H1 (cell line): Measurements from ENCODE around the gene NOXO1. TPM values are rescaled to one million over a fixed set of nuclear protein-coding genes. Genes with fewer than 3 reads are reported as not detected.

Experiments
- CHD7 ChIP-seq: fragments of 300-600 bp; sonication (generic); IDR thresholded peaks from 2 replicates; pipeline ENCODE4 v1.7.1; 2012; ENCODE audit warnings: low read length, moderate library complexity, mild to moderate bottlenecking, inconsistent platforms; ENCODE audit not compliant: insufficient replicate concordance
- CTCF ChIP-seq, 3 experiments: IDR thresholded peaks; 1 replicate in 2 of 3; 2 replicates in 1 of 3; pipeline versions ENCODE4 v1.5.1 to v1.6.1; 2011; ENCODE audit warnings: low read length in 3 of 3, mild to moderate bottlenecking in 3 of 3, inconsistent platforms in 2 of 3, low read depth in 1 of 3, moderate library complexity in 1 of 3; ENCODE audit not compliant: insufficient read depth in 1 of 3; ENCODE audit errors: control extremely low read depth in 1 of 3
- HDAC2 ChIP-seq, 2 experiments: fragments of 300-600 bp in 1 of 2; sonication (generic) in 1 of 2; IDR thresholded peaks; 2 replicates each; pipeline ENCODE4 v1.6.1; 2011 to 2012; ENCODE audit warnings: low read depth in 2 of 2, low read length in 2 of 2, mild to moderate bottlenecking in 2 of 2, moderate library complexity in 2 of 2, borderline replicate concordance in 1 of 2, inconsistent platforms in 1 of 2
- KDM4A ChIP-seq: IDR thresholded peaks from one replicate; pipeline ENCODE4 v1.7.1; 2012; ENCODE audit warnings: low read depth, mild to moderate bottlenecking, moderate library complexity, low read length, inconsistent platforms; ENCODE audit not compliant: severe bottlenecking
- TAF1 ChIP-seq: IDR thresholded peaks from 2 replicates; pipeline ENCODE4 v1.6.1; 2011; ENCODE audit warnings: mild to moderate bottlenecking, low read depth, low read length
- TEAD4 ChIP-seq: IDR thresholded peaks from 2 replicates; pipeline ENCODE4 v1.6.1; 2012; ENCODE audit warnings: low read depth, low read length, inconsistent platforms, mixed read lengths
- polyA plus RNA-seq, 7 experiments: library from polyadenylated mRNA; depleted of rRNA in 3 of 7; stranded (reverse) in 5 of 7; unstranded in 2 of 7; fragments of >200 nt in 5 of 7; fragments of 200-250 nt in 2 of 7; gene quantifications; 1 replicate in 5 of 7; 2 replicates in 1 of 7; 4 replicates in 1 of 7; pipeline versions ENCODE4 v1.2.1 to v1.2.3, GENCODE V29; 2011 to 2013; ENCODE audit warnings: missing spikeins in 2 of 7, mixed read lengths in 2 of 7
- total RNA-seq: library from RNA; stranded (reverse); fragmentation: NEBNext Ultra II Directional; extraction: Animal tissue kit (Norgen Biotek cat#: 25700); gene quantifications from 2 replicates; pipeline ENCODE4 v1.2.1, GENCODE V29; 2021

Gene NOXO1
- total and polyA plus RNA-seq, 2 of the 8 experiments (the other 6 are each of a cell fraction or from before 2014, with no cell fraction given) = 1.3 to 2.5 TPM

- peak; percentile 4; the same call in 1 of the 2 replicates for TF ChIP-seq TEAD4
- TF ChIP-seq CHD7 = no peak
- 0 out of 4 replicates have a peak, but pooled peaks of 1 of the 2 experiments have one; percentile 25 for TF ChIP-seq HDAC2 (IDR thresholded peaks at IDR 0.05; ENCODE audit: borderline replicate concordance in 1 of 2, low read depth in 2 of 2, low read length in 2 of 2)
- peak; percentile 29 for TF ChIP-seq KDM4A
- peak; percentile 26; the same call in 1 of the 2 replicates for TF ChIP-seq TAF1
- TF ChIP-seq CTCF (IDR thresholded peaks at IDR 0.05; ENCODE audit: control extremely low read depth in 1 of 3, insufficient read depth in 1 of 3, low read depth in 1 of 3, low read length in 3 of 3) = no peak
Measured at GRCh38 chr16:1979271-1980029, 1.8 kb downstream of the NOXO1 start (continued).
